ENCODE measurements around the gene MYBPHL. TPM values are rescaled to one million over a fixed set of nuclear protein-coding genes. Genes with fewer than 3 reads are reported as not detected.

The MYBPHL gene
- total RNA-seq, 4 donors from 2014 or later: not detected

DNA sequence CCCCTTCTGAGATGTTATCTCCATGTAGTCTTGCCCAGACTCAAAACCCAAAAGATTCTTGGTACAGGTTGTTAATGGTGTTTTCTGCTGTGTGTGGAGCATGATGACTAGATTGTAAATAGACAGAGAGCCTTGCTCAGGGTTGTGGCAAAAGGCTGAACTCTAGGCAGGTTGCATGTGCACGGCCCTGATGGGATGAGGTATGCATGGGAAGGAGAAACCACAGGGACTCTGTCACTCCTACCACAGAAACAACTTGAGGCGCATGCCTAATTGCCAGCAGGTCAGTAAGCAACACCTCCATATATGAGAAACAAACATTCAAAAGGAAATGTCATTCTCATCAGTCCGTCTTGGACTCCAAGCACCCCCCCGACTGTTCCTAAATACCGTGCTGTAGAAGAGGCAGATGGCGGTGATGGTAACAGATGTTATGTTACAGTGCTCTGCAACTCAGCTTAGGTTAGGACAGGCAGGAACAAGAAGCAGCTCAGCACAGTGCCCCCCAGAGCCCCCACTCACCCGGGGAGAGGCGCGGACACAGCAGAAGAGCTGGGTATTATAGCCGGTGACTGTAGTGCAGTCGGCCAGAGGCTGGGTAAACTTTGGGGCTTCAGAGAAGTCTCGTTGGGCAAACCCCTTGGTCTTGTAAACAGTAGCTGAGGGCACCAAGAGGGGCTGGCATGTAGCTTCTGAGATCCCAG is 10.9 kb downstream of the MYBPHL start:
- Histone ChIP-seq H3K36me3 (no peaks in the 10 kb centered on the region), H3K27me3 (no peaks in the 10 kb centered on the region), H3K27ac (no peak overlapping the region), H3K4me3 (no peak overlapping the region), H3K4me1 (peaks cover 0 to 35% (median 24%) of the 10 kb centered on the region in 4 donors), H3K9me3 (no peaks in the 10 kb centered on the region)
- WGBS, 2 donors: 81 to 88% methylated on average over 11 to 12 of the region's 12 CpGs
- no peak for DNase-seq (ENCODE audit: low spot score in 2 of 2)
- TF ChIP-seq EP300 (IDR thresholded peaks at IDR 0.05): no peak
- TF ChIP-seq, protein P1, sequence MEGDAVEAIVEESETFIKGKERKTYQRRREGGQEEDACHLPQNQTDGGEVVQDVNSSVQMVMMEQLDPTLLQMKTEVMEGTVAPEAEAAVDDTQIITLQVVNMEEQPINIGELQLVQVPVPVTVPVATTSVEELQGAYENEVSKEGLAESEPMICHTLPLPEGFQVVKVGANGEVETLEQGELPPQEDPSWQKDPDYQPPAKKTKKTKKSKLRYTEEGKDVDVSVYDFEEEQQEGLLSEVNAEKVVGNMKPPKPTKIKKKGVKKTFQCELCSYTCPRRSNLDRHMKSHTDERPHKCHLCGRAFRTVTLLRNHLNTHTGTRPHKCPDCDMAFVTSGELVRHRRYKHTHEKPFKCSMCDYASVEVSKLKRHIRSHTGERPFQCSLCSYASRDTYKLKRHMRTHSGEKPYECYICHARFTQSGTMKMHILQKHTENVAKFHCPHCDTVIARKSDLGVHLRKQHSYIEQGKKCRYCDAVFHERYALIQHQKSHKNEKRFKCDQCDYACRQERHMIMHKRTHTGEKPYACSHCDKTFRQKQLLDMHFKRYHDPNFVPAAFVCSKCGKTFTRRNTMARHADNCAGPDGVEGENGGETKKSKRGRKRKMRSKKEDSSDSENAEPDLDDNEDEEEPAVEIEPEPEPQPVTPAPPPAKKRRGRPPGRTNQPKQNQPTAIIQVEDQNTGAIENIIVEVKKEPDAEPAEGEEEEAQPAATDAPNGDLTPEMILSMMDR (IDR thresholded peaks at IDR 0.05): no peak
- TF ChIP-seq POLR2A (IDR thresholded peaks at IDR 0.05): no peak

DNA sequence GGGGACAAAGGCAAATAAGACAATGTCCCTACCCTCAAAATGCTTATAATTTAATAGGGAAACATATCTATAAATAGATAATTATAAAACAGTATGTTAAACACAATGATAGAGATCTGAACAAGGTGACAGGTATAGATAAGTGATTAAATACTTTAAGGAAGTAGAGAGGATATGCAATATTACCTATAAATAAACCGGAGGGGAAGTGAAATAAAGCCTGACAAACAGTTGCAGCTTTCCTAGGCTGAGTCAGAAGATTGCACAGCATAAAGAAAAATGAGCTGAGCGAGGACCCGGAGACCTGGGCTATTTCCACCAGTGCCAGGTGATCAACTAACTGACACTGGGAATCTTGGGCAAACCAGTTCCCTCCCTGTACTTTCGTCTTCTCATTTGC is 12.3 kb downstream of the MYBPHL start:
- TF ChIP-seq, protein P1 (IDR thresholded peaks at IDR 0.05): no peak
- TF ChIP-seq EP300 (IDR thresholded peaks at IDR 0.05): no peak
- no peak for TF ChIP-seq POLR2A (IDR thresholded peaks at IDR 0.05)
- no peak overlapping the region for H3K27ac ChIP-seq
- WGBS, 2 donors: 70 to 77% methylated on average over 4 of the region's 4 CpGs

DNA sequence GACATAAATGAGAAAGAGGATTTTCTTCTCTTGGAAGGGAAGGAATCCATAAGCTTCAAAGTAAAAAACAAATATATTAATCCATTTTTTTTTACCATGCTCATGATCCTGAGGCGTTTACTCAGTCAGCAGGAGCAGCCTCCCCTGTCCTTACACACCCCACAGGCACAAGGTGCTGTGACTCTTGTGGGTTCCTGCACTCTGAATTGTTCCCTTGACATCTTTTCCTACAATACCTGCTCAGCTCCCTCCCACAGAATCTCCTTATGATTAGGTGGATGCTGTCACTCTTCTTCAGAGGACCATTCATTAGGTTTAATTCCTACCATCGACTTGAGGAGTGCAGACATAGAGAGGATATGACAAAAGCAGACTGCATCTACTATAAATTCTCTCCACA is 13.8 kb downstream of the MYBPHL start:
- WGBS, 2 donors: 71 to 77% methylated on average over 2 of the region's 2 CpGs
- Histone ChIP-seq H3K27me3 (no peaks in the 10 kb centered on the region), H3K4me1 (peaks cover 0 to 8% (median 3%) of the 10 kb centered on the region in 4 donors), H3K27ac (no peak overlapping the region), H3K9me3 (no peaks in the 10 kb centered on the region), H3K36me3 (no peaks in the 10 kb centered on the region), H3K4me3 (no peak overlapping the region)
- no peak for DNase-seq (ENCODE audit: low spot score in 2 of 2)
- TF ChIP-seq POLR2A (IDR thresholded peaks at IDR 0.05): no peak
- TF ChIP-seq, protein P1 (IDR thresholded peaks at IDR 0.05): no peak
- no peak for TF ChIP-seq EP300 (IDR thresholded peaks at IDR 0.05)

More for the DNA sequence above, 12.3 kb downstream of the MYBPHL start:
- Histone ChIP-seq H3K36me3 (no peaks in the 10 kb centered on the region), H3K27me3 (no peaks in the 10 kb centered on the region), H3K4me3 (no peak overlapping the region), H3K9me3 (no peaks in the 10 kb centered on the region), H3K4me1 (peaks cover 0 to 22% (median 14%) of the 10 kb centered on the region in 4 donors)
- DNase-seq (ENCODE audit: low spot score in 2 of 2): no peak

DNA sequence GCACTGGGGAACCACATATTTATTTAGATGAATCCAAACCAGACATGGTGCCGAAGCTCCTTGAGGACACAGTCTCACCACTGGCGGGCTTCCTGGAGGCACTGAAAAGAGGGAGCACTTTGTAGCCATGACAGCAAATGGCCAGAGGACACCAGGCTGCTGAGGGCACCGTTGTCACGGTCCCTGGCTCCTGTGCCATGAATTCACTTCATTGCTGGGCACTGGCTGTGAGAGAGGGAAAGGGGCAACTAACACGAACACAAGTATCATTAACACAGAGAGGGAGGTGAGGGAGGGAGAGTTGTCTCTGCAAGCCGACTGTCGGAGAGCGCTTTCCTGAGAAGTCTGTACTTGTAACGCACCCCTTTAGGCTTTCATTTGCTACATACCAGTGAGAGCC is 14.4 kb downstream of the MYBPHL start:
- TF ChIP-seq POLR2A (IDR thresholded peaks at IDR 0.05): no peak
- no peak for TF ChIP-seq EP300 (IDR thresholded peaks at IDR 0.05)
- TF ChIP-seq, protein P1 (IDR thresholded peaks at IDR 0.05): no peak
- WGBS, 2 donors: 59 to 77% methylated on average over 9 of the region's 9 CpGs
- H3K36me3 ChIP-seq: no peaks in the 10 kb centered on the region
- no peak overlapping the region for H3K27ac ChIP-seq
- no peaks in the 10 kb centered on the region for H3K9me3 ChIP-seq
- DNase-seq (ENCODE audit: low spot score in 2 of 2): no peak
- H3K4me3 ChIP-seq: no peak overlapping the region
- H3K27me3 ChIP-seq: no peaks in the 10 kb centered on the region
- peaks cover 0 to under 1% (median 0%) of the 10 kb centered on the region in 4 donors for H3K4me1 ChIP-seq

DNA sequence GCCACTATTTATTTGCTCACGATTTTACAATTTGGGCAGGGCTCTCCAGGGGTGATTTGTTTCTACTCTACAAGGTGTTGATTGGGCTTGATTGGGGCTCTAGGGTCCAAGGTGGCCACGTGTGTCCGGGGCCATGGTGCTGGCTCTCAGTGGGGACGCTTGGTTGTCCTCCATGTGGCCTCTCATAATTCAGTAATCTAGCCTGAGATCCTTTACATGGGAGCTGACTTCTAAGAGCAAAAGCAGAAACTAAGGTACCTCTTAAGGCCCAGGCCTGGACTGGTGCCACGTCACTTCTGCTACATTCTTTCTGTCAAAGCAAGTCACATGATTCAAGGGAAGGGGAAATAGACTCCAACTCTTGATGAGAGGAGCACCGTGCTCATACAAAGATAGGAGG is 15.8 kb downstream of the MYBPHL start:
- Histone ChIP-seq H3K27me3 (no peaks in the 10 kb centered on the region), H3K4me3 (no peak overlapping the region), H3K9me3 (no peaks in the 10 kb centered on the region), H3K27ac (no peak overlapping the region), H3K36me3 (no peaks in the 10 kb centered on the region), H3K4me1 (no peaks in the 10 kb centered on the region)
- WGBS, 2 donors: 71 to 79% methylated on average over 6 of the region's 6 CpGs
- TF ChIP-seq POLR2A (IDR thresholded peaks at IDR 0.05) (no peak), EP300 (IDR thresholded peaks at IDR 0.05) (no peak)
- TF ChIP-seq, protein P1 (IDR thresholded peaks at IDR 0.05): no peak
- DNase-seq (ENCODE audit: low spot score in 2 of 2): peak in 1 of 2 donors; percentile 33
